GM12865 (cell line): ENCODE measurements around the gene CCDC158.

Experiments
- DNase-seq: peaks from one replicate; pipeline ENCODE4 v3.0.0; 2010; ENCODE audit warnings: low read depth
- H3K4me3 ChIP-seq: 2 replicates; pipeline ENCODE4 v1.5.1; 2011; ENCODE audit warnings: mild to moderate bottlenecking, low read depth, low read length, control low read depth
- CTCF ChIP-seq: IDR thresholded peaks from 2 replicates; pipeline ENCODE4 v1.5.1; 2011; ENCODE audit warnings: low read length, control low read depth, low read depth, inconsistent platforms; ENCODE audit not compliant: insufficient read depth; ENCODE audit errors: missing control alignments

The CCDC158 gene

GRCh38 chr4:76316131-76316530, 104.8 kb downstream of the CCDC158 start:
- no peak for TF ChIP-seq CTCF
- H3K4me3 ChIP-seq = no peak overlapping the region
- DNase-seq = no peak

- TF ChIP-seq CTCF = no peak
- H3K4me3 ChIP-seq = no peak overlapping the region
- DNase-seq = no peak
These were observed 105.5 kb downstream of the CCDC158 start for GRCh38 chr4:76315267-76315918.

- no peak for TF ChIP-seq CTCF
- H3K4me3 ChIP-seq = no peak overlapping the region
- no peak for DNase-seq
These were observed 107.4 kb downstream of the CCDC158 start for GRCh38 chr4:76313547-76313946.

- TF ChIP-seq CTCF = no peak
These were observed 108.5 kb downstream of the CCDC158 start for GRCh38 chr4:76312457-76312856.

GRCh38 chr4:76311896-76312331, 109.0 kb downstream of the CCDC158 start:
- no peak overlapping the region for H3K4me3 ChIP-seq
- no peak for TF ChIP-seq CTCF
- no peak for DNase-seq

More at GRCh38 chr4:76312457-76312856, 108.5 kb downstream of the CCDC158 start:
- H3K4me3 ChIP-seq = no peak overlapping the region
- no peak for DNase-seq

GRCh38 chr4:76310683-76311082, 110.3 kb downstream of the CCDC158 start:
- no peak for TF ChIP-seq CTCF
- H3K4me3 ChIP-seq = no peak overlapping the region
- DNase-seq = no peak
